Measurements from ENCODE around the gene UBE4B.

UBE4B gene

DNA sequence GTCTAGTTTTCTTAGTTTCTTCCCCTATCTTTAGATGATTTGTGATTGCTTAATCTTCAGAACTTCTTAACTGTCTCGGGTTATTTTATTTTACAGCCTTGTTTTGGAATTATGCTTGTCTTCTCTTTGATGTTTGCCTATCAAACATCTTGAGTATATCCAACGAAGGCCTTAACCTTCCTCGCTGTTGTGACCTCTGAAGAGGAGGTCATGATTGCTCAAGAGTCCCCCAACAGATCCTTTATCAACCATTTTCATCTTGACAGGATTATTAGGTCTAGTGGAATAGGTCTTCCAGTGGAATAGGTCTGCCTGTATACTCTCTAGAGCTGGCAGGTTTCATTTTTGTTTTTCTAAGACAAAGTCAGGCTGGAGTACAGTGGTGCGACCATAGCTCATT, 45.7 kb downstream of the UBE4B start:
- Histone ChIP-seq H3K4me3 (ENCODE audit: low read depth in 1 of 2, low read length in 2 of 2) (no peak overlapping the region), H3K27me3 (ENCODE audit: insufficient read depth, low read length, poor library complexity) (no peaks in the 10 kb centered on the region), H3K36me3 (ENCODE audit: insufficient read depth, low read length) (peaks cover 20% of the 10 kb centered on the region; the same call in 1 of the 2 replicates), H3K9ac (ENCODE audit: low read depth, low read length) (no peak overlapping the region), H4K20me1 (ENCODE audit: insufficient read depth, low read length) (0 out of 2 replicates have a peak, but pooled peaks cover 3% of the 10 kb centered on the region), H2AFZ (ENCODE audit: low read depth, low read length) (no peak overlapping the region), H3K4me1 (ENCODE audit: insufficient read depth, low read length) (peaks cover 5% of the 10 kb centered on the region; the same call in 1 of the 2 replicates), H3K79me2 (ENCODE audit: insufficient read depth, low read length) (peaks cover 5% of the 10 kb centered on the region; the same call in 1 of the 2 replicates), H3K4me2 (ENCODE audit: insufficient read depth, low read length) (no peak overlapping the region), H3K9me3 (ENCODE audit: insufficient read depth, low read length, severe bottlenecking) (no peaks in the 10 kb centered on the region), H3K27ac (ENCODE audit: low read length) (no peak overlapping the region)
- DNase-seq (no peak), ATAC-seq (ENCODE audit: insufficient read depth, low read depth) (no peak)
- TF ChIP-seq, protein P1, sequence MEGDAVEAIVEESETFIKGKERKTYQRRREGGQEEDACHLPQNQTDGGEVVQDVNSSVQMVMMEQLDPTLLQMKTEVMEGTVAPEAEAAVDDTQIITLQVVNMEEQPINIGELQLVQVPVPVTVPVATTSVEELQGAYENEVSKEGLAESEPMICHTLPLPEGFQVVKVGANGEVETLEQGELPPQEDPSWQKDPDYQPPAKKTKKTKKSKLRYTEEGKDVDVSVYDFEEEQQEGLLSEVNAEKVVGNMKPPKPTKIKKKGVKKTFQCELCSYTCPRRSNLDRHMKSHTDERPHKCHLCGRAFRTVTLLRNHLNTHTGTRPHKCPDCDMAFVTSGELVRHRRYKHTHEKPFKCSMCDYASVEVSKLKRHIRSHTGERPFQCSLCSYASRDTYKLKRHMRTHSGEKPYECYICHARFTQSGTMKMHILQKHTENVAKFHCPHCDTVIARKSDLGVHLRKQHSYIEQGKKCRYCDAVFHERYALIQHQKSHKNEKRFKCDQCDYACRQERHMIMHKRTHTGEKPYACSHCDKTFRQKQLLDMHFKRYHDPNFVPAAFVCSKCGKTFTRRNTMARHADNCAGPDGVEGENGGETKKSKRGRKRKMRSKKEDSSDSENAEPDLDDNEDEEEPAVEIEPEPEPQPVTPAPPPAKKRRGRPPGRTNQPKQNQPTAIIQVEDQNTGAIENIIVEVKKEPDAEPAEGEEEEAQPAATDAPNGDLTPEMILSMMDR (IDR thresholded peaks at IDR 0.05; ENCODE audit: borderline replicate concordance, extremely low read depth, low read length, poor library complexity, severe bottlenecking): no peak
- TF ChIP-seq EZH2 (IDR thresholded peaks at IDR 0.05; ENCODE audit: borderline replicate concordance, low read depth, low read length, severe bottlenecking): no peak

DNA sequence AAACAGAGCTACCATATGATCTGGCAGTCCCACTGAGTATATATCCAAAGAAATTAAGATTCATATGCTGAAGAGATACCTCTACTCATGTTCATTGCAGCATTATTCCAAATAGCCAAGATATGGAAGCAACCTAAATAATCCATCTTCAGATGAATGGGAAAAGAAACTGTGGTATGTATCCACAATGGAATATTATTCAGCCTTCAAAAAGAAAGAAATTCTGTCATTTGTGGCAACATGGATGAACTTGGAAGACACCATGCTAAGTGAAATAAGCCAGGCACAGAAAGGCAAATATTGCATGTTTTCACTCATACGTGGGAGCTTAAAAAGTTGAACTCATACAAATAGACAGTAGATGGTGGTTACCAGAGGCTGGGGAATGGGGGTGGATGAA, 47.8 kb downstream of the UBE4B start:
- no peak overlapping the region for H3K4me3 ChIP-seq (ENCODE audit: low read depth in 1 of 2, low read length in 2 of 2)

DNA sequence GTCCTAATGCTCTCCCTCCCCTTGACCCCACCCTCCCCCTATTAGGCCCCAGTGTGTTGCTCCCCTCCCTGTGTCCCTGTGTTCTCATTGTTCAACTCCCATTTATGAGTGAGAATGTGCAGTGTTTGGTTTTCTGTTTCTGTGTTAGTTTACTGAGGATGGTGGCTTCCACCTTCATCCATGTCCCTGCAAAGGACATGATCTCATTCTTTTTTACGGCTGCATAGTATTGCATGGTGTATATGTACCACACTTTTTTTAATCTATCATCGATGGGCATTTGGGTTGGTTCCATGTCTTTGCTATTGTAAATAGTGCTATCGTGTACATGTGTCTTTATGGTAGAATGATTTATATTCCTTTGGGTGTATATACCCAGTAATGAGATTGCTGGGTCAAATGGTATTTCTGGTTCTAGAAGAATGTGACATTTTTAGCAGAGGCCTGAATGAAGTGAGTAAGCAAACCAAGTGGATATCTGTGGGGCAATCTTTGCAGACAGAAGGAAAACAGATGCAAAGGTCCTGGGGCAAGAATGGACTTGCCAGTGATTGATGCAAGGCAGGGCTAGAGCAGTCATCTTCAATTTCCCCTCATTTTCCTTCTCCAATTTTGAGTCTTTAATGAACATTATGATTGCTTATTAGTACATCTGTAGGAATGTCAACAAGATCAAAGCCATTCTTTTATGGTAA, 50.2 kb downstream of the UBE4B start:
- H3K4me2 ChIP-seq (ENCODE audit: insufficient read depth, low read length): no peak overlapping the region
- H3K79me2 ChIP-seq (ENCODE audit: insufficient read depth, low read length): peaks cover 5% of the 10 kb centered on the region; the same call in 1 of the 2 replicates
- no peaks in the 10 kb centered on the region for H4K20me1 ChIP-seq (ENCODE audit: insufficient read depth, low read length)
- H3K27ac ChIP-seq (ENCODE audit: low read length): no peak overlapping the region
- peaks cover 10% of the 10 kb centered on the region; the same call in 1 of the 2 replicates for H3K36me3 ChIP-seq (ENCODE audit: insufficient read depth, low read length)
- no peak for DNase-seq
- H3K4me1 ChIP-seq (ENCODE audit: insufficient read depth, low read length): no peaks in the 10 kb centered on the region
- ATAC-seq (ENCODE audit: insufficient read depth, low read depth): no peak
- no peak overlapping the region for H3K4me3 ChIP-seq (ENCODE audit: low read depth in 1 of 2, low read length in 2 of 2)
- no peak overlapping the region for H2AFZ ChIP-seq (ENCODE audit: low read depth, low read length)
- H3K9ac ChIP-seq (ENCODE audit: low read depth, low read length): no peak overlapping the region
- no peaks in the 10 kb centered on the region for H3K27me3 ChIP-seq (ENCODE audit: insufficient read depth, low read length, poor library complexity)
- TF ChIP-seq, protein P1 (IDR thresholded peaks at IDR 0.05; ENCODE audit: borderline replicate concordance, extremely low read depth, low read length, poor library complexity, severe bottlenecking): no peak
- no peak for TF ChIP-seq EZH2 (IDR thresholded peaks at IDR 0.05; ENCODE audit: borderline replicate concordance, low read depth, low read length, severe bottlenecking)
- H3K9me3 ChIP-seq (ENCODE audit: insufficient read depth, low read length, severe bottlenecking): no peaks in the 10 kb centered on the region

More for the DNA sequence above, 47.8 kb downstream of the UBE4B start:
- Histone ChIP-seq H3K9me3 (ENCODE audit: insufficient read depth, low read length, severe bottlenecking) (no peaks in the 10 kb centered on the region), H3K27ac (ENCODE audit: low read length) (no peak overlapping the region), H3K27me3 (ENCODE audit: insufficient read depth, low read length, poor library complexity) (no peaks in the 10 kb centered on the region), H3K36me3 (ENCODE audit: insufficient read depth, low read length) (peaks cover 14% of the 10 kb centered on the region; the same call in 1 of the 2 replicates), H3K4me1 (ENCODE audit: insufficient read depth, low read length) (no peaks in the 10 kb centered on the region), H3K79me2 (ENCODE audit: insufficient read depth, low read length) (peaks cover 5% of the 10 kb centered on the region; the same call in 1 of the 2 replicates), H4K20me1 (ENCODE audit: insufficient read depth, low read length) (no peaks in the 10 kb centered on the region), H3K4me2 (ENCODE audit: insufficient read depth, low read length) (no peak overlapping the region), H2AFZ (ENCODE audit: low read depth, low read length) (no peak overlapping the region), H3K9ac (ENCODE audit: low read depth, low read length) (no peak overlapping the region)
- DNase-seq: no peak
- no peak for TF ChIP-seq EZH2 (IDR thresholded peaks at IDR 0.05; ENCODE audit: borderline replicate concordance, low read depth, low read length, severe bottlenecking)
- TF ChIP-seq, protein P1 (IDR thresholded peaks at IDR 0.05; ENCODE audit: borderline replicate concordance, extremely low read depth, low read length, poor library complexity, severe bottlenecking): no peak
- ATAC-seq (ENCODE audit: insufficient read depth, low read depth): no peak

Data from DND-41 (cell line).